A673 (cell line): ENCODE data around the gene BPIFA2.

Experiments
- CTCF ChIP-seq: fragments of 300-800, 200-600 bp; sonication (generic); conservative IDR thresholded peaks from 2 replicates; pipeline ENCODE4 v1.5.1; 2017; ENCODE audit warnings: low read depth, mild to moderate bottlenecking, antibody characterized with exemption, low read length, moderate library complexity, mixed read lengths
- EZH2 ChIP-seq: fragments of 200-600 bp; sonication (generic); IDR thresholded peaks from 2 replicates; pipeline ENCODE4 v1.6.1; 2017; ENCODE audit warnings: borderline replicate concordance, low read depth, mild to moderate bottlenecking, mixed read lengths, antibody characterized with exemption, low read length; ENCODE audit not compliant: poor library complexity, severe bottlenecking

- TF ChIP-seq CTCF (no peak), EZH2 (no peak)
Observed at GRCh38 chr20:33145521-33145920, 22.4 kb upstream of the BPIFA2 start.
